NB4 (cell line): ENCODE data around the gene CORO1C.

ENCODE experiments used
- MAX ChIP-seq: IDR thresholded peaks from 2 replicates; pipeline ENCODE4 v1.6.1; 2011; ENCODE audit warnings: low read depth, low read length
- MYC ChIP-seq: IDR thresholded peaks from 2 replicates; pipeline ENCODE4 v1.6.1; 2011; ENCODE audit warnings: low read depth, low read length
- POLR2A ChIP-seq: IDR thresholded peaks from 2 replicates; pipeline ENCODE4 v1.6.1; 2011; ENCODE audit warnings: mild to moderate bottlenecking; ENCODE audit not compliant: insufficient read length; ENCODE audit errors: extremely low read depth
- TF ChIP-seq, protein P1 (sequence below): IDR thresholded peaks from one replicate; pipeline ENCODE4 v1.5.1; 2012; ENCODE audit warnings: low read depth, low read length

GRCh38 chr12:108605690-108606406 lies 125.5 kb downstream of the CORO1C start:
- TF ChIP-seq, protein P1, sequence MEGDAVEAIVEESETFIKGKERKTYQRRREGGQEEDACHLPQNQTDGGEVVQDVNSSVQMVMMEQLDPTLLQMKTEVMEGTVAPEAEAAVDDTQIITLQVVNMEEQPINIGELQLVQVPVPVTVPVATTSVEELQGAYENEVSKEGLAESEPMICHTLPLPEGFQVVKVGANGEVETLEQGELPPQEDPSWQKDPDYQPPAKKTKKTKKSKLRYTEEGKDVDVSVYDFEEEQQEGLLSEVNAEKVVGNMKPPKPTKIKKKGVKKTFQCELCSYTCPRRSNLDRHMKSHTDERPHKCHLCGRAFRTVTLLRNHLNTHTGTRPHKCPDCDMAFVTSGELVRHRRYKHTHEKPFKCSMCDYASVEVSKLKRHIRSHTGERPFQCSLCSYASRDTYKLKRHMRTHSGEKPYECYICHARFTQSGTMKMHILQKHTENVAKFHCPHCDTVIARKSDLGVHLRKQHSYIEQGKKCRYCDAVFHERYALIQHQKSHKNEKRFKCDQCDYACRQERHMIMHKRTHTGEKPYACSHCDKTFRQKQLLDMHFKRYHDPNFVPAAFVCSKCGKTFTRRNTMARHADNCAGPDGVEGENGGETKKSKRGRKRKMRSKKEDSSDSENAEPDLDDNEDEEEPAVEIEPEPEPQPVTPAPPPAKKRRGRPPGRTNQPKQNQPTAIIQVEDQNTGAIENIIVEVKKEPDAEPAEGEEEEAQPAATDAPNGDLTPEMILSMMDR, result no peak
- TF ChIP-seq POLR2A, result no peak
- no peak for TF ChIP-seq MAX
- no peak for TF ChIP-seq MYC
